Type B pancreatic cell (in vitro differentiated cells): ENCODE data around the gene LEPR. TPM values are rescaled to one million over a fixed set of nuclear protein-coding genes. Genes with fewer than 3 reads are reported as not detected.
"Not testable (repeated sequence)": the region's sequence is repeated elsewhere in the genome, so short reads cannot be mapped to it uniquely, and the experiment has no call there.

ENCODE experiments used
- DNase-seq: peaks from one replicate; pipeline ENCODE4 v3.0.0; 2021; ENCODE audit warnings: mixed read lengths; ENCODE audit not compliant: unreplicated experiment; ENCODE audit errors: extremely low spot score
- H3K27ac Mint-ChIP-seq: 2 replicates; pipeline ENCODE4 v1.8.0; 2021; ENCODE audit warnings: mild to moderate bottlenecking, mixed read lengths
- H3K27me3 Mint-ChIP-seq: 2 replicates; pipeline ENCODE4 v1.8.0; 2021; ENCODE audit warnings: mixed read lengths
- H3K36me3 Mint-ChIP-seq: 2 replicates; pipeline ENCODE4 v1.8.0; 2021; ENCODE audit warnings: mixed read lengths
- H3K4me1 Mint-ChIP-seq: one replicate; pipeline ENCODE4 v1.8.0; 2021; ENCODE audit warnings: mixed read lengths; ENCODE audit not compliant: unreplicated experiment
- H3K4me3 Mint-ChIP-seq: 2 replicates; pipeline ENCODE4 v1.8.0; 2021; ENCODE audit warnings: mild to moderate bottlenecking, mixed read lengths
- H3K9me3 Mint-ChIP-seq: 2 replicates; pipeline ENCODE4 v1.8.0; 2021; ENCODE audit warnings: mixed read lengths
- CTCF ChIP-seq: fragments of 200-600 bp; sonication (generic); conservative IDR thresholded peaks from 2 replicates; pipeline ENCODE4 v1.5.0; 2021; ENCODE audit warnings: antibody characterized with exemption, mild to moderate bottlenecking
- long read RNA-seq: library from polyadenylated mRNA; unstranded; transcript quantifications from one replicate; pipeline ENCODE4 v2.0.0, GENCODE V29; 2020
- total RNA-seq: library from RNA; stranded (reverse); gene quantifications from 2 replicates; pipeline ENCODE4 v1.2.1, GENCODE V29; 2021; ENCODE audit warnings: low replicate concordance

LEPR gene
- 5.4 and 7.2 TPM in 2 replicates for total RNA-seq
- long read RNA-seq, partial matches to known transcripts, result 3 of 14 reads
- long read RNA-seq, other reads (novel, unspliced or antisense), result 9 of 14 reads

DNA sequence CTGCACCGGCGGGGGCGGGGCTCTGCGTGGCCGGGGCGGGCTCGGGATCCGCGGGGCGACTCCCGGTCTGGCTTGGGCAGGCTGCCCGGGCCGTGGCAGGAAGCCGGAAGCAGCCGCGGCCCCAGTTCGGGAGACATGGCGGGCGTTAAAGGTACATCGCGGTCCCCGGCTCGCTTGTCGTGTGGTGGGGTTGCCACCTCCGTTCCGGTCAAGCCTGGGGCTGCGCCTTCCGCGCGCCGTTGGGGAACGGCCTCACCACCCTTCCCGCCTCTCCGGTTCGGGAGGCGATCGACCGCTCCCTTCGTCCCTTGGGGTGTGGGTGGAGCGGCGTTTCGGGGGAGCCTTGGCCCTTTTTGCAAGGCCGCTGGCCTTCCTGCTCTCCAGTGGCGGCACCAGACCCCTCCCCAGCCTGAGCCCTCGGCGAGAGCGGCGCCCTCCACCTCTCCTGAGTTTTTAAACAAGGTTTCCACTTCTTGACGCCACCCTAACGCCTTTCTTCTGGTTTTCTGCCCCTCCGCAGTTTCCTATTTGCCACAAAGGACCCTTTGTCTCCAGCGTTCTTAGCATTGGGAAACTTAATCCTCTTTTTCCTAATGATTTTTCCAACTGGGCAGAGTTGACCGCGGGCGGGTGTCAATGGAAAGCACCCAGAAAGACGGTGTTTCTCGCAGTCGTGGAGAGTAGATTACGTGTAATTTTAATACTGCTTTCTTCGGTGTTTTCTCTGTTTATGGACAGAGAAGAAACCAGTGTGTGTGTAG, at the start of gene LEPR, which contains the start of gene LEPROT:
Gene LEPR, plus strand, starts transcription at position 79 of the 761 bp plus-strand sequence. CDS start 144,898 bp downstream, outside the sequence.
Gene LEPROT, plus strand, starts transcription at position 79 of the 761 bp plus-strand sequence. Its CDS starts 57 bp downstream, at position 136.
- no peak for DNase-seq
- Mint-ChIP-seq H3K36me3 (peaks cover 16% of the 10 kb centered on the region), H3K4me3 (no peak within 1 kb of the TSS), H3K9me3 (no peaks in the 10 kb centered on the region), H3K4me1 (peaks cover 23% of the 10 kb centered on the region), H3K27me3 (no peaks in the 10 kb centered on the region), H3K27ac (peak within 1 kb of the TSS; percentile 90)
- no peak for TF ChIP-seq CTCF

DNA sequence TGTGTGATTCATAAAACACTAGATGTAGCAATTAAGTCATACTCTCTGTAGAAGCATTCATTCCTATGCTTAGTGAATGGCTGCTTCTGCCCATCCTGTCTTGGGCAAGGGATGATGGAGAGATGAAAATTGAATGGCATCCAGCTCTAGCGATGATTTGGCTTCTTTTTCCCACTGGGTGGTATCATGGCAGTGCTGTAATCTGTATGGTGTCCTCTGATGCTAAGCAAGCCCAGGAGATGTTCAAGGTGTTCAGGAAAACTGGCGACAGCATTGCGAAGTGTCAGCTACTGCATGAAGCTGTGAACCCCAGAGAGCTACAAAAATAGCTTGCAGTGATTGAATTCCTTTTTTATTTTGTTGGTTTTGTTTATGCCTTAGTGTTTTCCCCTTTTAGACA, 48.9 kb upstream of the LEPR start:
- no peak for DNase-seq
- Mint-ChIP-seq H3K9me3 (no peaks in the 10 kb centered on the region), H3K4me1 (no peaks in the 10 kb centered on the region), H3K27ac (no peak overlapping the region), H3K27me3 (no peaks in the 10 kb centered on the region), H3K4me3 (no peak overlapping the region), H3K36me3 (no peaks in the 10 kb centered on the region)
- no peak for TF ChIP-seq CTCF

DNA sequence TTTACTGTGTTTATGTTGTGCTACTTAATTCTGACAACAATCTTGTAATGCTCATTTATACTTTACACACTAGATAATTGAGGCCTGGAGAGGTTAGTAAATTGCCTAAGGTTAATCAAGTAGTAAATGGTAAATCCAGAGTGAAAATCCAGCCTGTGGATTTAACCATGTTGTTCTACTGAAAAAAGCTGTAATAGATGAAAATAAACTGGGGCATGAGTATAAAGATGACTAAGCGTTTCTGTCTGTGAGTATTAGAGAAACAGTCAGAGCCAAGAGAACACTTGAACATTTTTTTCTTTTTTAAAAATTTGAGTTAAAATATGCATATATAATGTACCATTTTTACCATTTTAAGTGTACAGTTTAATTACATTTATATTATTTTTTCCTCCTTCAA, 47.9 kb upstream of the LEPR start:
- Mint-ChIP-seq H3K9me3 (no peaks in the 10 kb centered on the region), H3K27ac (no peak overlapping the region), H3K36me3 (no peaks in the 10 kb centered on the region), H3K27me3 (no peaks in the 10 kb centered on the region), H3K4me3 (no peak overlapping the region), H3K4me1 (no peaks in the 10 kb centered on the region)
- DNase-seq, result no peak
- TF ChIP-seq CTCF, result no peak

GRCh38 chr1:65377496-65378246, 42.8 kb upstream of the LEPR start:
- no peak for DNase-seq
- Mint-ChIP-seq H3K27me3 (no peaks in the 10 kb centered on the region), H3K4me1 (no peaks in the 10 kb centered on the region), H3K36me3 (peaks cover 3% of the 10 kb centered on the region), H3K27ac (no peak overlapping the region), H3K9me3 (no peaks in the 10 kb centered on the region), H3K4me3 (no peak overlapping the region)
- TF ChIP-seq CTCF, result no peak

DNA sequence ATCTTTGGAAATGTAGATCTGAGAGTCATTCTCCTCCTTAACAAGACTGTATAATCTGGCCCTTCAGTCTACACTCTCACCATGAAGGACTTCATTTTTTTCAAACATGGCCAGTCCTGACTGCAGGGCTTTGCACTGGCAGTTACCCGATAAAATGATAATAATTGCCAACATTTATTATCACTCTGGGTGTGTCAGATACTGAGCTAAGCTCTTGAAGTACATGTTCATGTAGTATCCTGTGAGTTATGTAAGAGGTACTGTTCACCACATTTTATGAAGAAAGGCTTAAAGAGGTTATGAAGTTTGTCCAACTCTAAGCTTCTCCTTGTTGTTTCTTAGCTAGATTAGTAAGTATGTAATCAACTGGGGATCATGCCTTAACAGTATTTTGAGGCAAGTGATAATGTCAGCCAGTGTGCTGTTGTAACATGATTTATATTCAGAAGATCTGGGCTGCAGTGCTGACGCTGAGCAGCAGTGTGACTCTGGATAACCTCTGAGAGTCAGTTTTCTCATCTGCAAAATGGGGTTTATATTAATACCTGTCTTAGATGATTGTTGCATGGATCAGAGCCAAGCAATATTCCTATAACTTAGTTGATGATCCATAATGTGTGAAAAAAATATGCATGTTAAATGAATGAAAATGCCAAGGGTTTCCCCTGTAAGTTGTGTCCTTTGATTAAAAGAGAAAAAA, 42.1 kb upstream of the LEPR start:
- no peak overlapping the region for H3K4me3 Mint-ChIP-seq
- no peak for TF ChIP-seq CTCF
- no peak overlapping the region for H3K27ac Mint-ChIP-seq
- H3K9me3 Mint-ChIP-seq, result no peaks in the 10 kb centered on the region
- no peak for DNase-seq
- peaks cover 3% of the 10 kb centered on the region for H3K36me3 Mint-ChIP-seq
- H3K4me1 Mint-ChIP-seq, result no peaks in the 10 kb centered on the region
- H3K27me3 Mint-ChIP-seq, result no peaks in the 10 kb centered on the region

GRCh38 chr1:65384426-65384825, 36.0 kb upstream of the LEPR start:
- H3K36me3 Mint-ChIP-seq, H3K27me3 Mint-ChIP-seq, H3K4me3 Mint-ChIP-seq: not testable (repeated sequence)

More at GRCh38 chr1:65384426-65384825, 36.0 kb upstream of the LEPR start:
- not testable (repeated sequence) for H3K4me1 Mint-ChIP-seq, DNase-seq, H3K27ac Mint-ChIP-seq, H3K9me3 Mint-ChIP-seq
